Activated naive CD4-positive, alpha-beta T cell treated with anti-CD3 and anti-CD28 coated beads, Interleukin-2, amount 10 ng/mL, durations not matched to agents 7 days and 5 days (primary cell): Measurements from ENCODE around the gene CDYL2.

Experiments
- CTCF ChIA-PET: fragments of 350-600 bp; sonication (Branson Sonifier 250); formaldehyde crosslinking; loops from one replicate; lab custom pipeline; 2021; ENCODE audit warnings: antibody characterized with exemption; lab: Charles Lee
- DNase-seq: peaks from one replicate; pipeline ENCODE4 v3.0.0-alpha.2; 2020
- H3K27ac Mint-ChIP-seq: one replicate; pipeline ENCODE4 v1.8.0; 2021; ENCODE audit warnings: mild to moderate bottlenecking, moderate library complexity, mixed read lengths
- H3K27me3 Mint-ChIP-seq: one replicate; pipeline ENCODE4 v1.8.0; 2021; ENCODE audit warnings: mild to moderate bottlenecking, mixed read lengths
- H3K36me3 Mint-ChIP-seq: one replicate; pipeline ENCODE4 v1.8.0; 2021; ENCODE audit warnings: mixed read lengths
- H3K4me1 Mint-ChIP-seq: one replicate; pipeline ENCODE4 v1.8.0; 2021; ENCODE audit warnings: mixed read lengths
- H3K4me3 Mint-ChIP-seq: one replicate; pipeline ENCODE4 v1.8.0; 2021; ENCODE audit warnings: mild to moderate bottlenecking, moderate library complexity, mixed read lengths
- H3K9me3 Mint-ChIP-seq: one replicate; pipeline ENCODE4 v1.8.0; 2021; ENCODE audit warnings: mixed read lengths

The CDYL2 gene

DNA sequence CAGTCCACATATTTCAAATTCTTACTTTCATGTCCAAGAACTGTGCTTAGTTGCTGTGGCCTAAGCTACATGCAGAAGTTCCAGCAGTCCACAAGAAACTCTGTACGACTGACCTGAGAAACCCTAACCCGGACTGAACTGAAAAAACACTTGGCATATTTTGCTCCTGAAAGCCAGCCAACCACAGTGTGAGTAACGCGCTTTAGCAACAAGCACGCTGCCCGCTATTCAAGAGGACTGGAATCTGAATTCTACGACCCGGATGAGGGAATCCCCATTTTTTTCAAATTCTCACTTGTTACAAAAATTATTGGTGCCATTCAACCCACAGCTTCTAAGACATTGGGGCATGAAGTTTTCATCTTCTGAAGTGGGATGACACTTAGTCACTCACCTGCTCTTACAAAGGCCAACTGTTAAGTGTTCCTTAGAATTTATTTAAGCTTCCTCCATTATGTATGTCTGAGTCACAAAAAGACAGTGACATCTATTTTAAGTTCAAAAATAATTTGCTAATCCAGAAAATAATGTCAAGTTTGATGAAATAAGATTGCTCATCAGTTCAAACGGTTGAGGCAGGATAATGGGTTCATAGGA is 78.7 kb downstream of the CDYL2 start:
- H3K4me1 Mint-ChIP-seq: peaks cover 24% of the 10 kb centered on the region
- H3K27ac Mint-ChIP-seq: no peak overlapping the region
- H3K27me3 Mint-ChIP-seq: no peaks in the 10 kb centered on the region
- H3K36me3 Mint-ChIP-seq: peaks cover 15% of the 10 kb centered on the region
- no peak for DNase-seq
- H3K4me3 Mint-ChIP-seq: no peak overlapping the region
- peaks cover 16% of the 10 kb centered on the region for H3K9me3 Mint-ChIP-seq
- CTCF ChIA-PET: no interaction called here

DNA sequence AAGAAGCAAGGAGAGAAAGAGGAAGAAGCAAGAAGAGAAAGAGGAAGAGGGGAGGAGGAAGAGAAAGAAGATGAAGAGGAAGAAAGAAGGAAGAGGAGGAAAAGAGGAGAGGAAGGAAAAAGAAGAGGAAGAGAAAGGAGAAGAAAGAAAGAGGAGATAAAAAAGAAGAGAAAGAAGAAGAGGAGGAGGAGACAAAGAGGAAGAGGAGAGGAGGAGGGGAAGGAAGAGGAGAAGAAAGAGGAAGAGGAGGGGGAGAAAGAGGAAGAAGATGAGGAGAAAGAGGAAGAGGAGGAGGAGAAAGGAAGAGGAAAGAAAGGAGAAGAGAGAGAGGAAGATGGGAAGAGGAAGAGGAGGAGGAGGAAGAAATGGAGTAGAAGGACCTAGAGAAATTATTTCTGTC is 80.4 kb downstream of the CDYL2 start:
- Mint-ChIP-seq H3K4me3 (no peak overlapping the region), H3K4me1 (peaks cover 36% of the 10 kb centered on the region), H3K27me3 (no peaks in the 10 kb centered on the region), H3K9me3 (peaks cover 12% of the 10 kb centered on the region), H3K36me3 (peaks cover 15% of the 10 kb centered on the region), H3K27ac (no peak overlapping the region)
- CTCF ChIA-PET: no interaction called here
- DNase-seq: no peak

- H3K4me1 Mint-ChIP-seq: peaks cover 34% of the 10 kb centered on the region
- no peak for DNase-seq
- H3K4me3 Mint-ChIP-seq: no peak overlapping the region
- H3K36me3 Mint-ChIP-seq: peaks cover 15% of the 10 kb centered on the region
- CTCF ChIA-PET: interaction anchor here (0.8 kb wide), 1 partner anchor 198 kb away, joined by 3 read pairs; no protein-coding TSS in a partner anchor
- H3K9me3 Mint-ChIP-seq: peaks cover 12% of the 10 kb centered on the region
- H3K27ac Mint-ChIP-seq: no peak overlapping the region
- no peaks in the 10 kb centered on the region for H3K27me3 Mint-ChIP-seq
Measured at GRCh38 chr16:80723091-80723490, 81.3 kb downstream of the CDYL2 start.

- H3K9me3 Mint-ChIP-seq: peaks cover 10% of the 10 kb centered on the region
- peaks cover 9% of the 10 kb centered on the region for H3K36me3 Mint-ChIP-seq
- H3K4me1 Mint-ChIP-seq: peaks cover 16% of the 10 kb centered on the region
- no peaks in the 10 kb centered on the region for H3K27me3 Mint-ChIP-seq
- CTCF ChIA-PET: interaction anchor here (1.1 kb wide), 1 partner anchor 194 kb away, joined by 4 read pairs; no protein-coding TSS in a partner anchor
- H3K27ac Mint-ChIP-seq: no peak overlapping the region
- H3K4me3 Mint-ChIP-seq: no peak overlapping the region
- no peak for DNase-seq
Measured at GRCh38 chr16:80720804-80721371, 83.5 kb downstream of the CDYL2 start.

DNA sequence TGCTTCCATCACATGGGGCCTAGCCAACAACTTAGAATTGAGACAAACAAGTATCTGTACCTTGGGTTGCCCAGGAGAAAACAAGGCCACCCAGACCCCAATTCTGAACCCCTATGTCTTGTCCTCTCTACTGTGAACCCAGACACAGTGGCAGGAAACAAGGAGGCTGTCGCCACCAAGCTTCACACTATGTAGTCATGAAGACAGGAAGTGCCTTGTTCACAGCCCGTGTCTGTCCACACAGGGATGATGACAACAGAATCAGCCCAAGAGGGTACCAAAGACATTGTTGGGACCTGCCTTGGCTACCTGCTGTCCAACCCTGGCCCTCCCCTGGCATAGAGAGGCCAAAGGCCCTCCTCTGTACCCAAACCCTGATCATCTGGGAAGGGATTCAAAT is 84.8 kb downstream of the CDYL2 start:
- CTCF ChIA-PET: interaction anchor here (1.3 kb wide), 1 partner anchor 193 kb away, joined by 7 read pairs; no protein-coding TSS in a partner anchor
- H3K4me3 Mint-ChIP-seq: no peak overlapping the region
- H3K4me1 Mint-ChIP-seq: peaks cover 16% of the 10 kb centered on the region
- H3K36me3 Mint-ChIP-seq: peaks cover 6% of the 10 kb centered on the region
- no peak overlapping the region for H3K27ac Mint-ChIP-seq
- DNase-seq: peak; percentile 45
- no peaks in the 10 kb centered on the region for H3K27me3 Mint-ChIP-seq
- H3K9me3 Mint-ChIP-seq: peaks cover 7% of the 10 kb centered on the region

DNA sequence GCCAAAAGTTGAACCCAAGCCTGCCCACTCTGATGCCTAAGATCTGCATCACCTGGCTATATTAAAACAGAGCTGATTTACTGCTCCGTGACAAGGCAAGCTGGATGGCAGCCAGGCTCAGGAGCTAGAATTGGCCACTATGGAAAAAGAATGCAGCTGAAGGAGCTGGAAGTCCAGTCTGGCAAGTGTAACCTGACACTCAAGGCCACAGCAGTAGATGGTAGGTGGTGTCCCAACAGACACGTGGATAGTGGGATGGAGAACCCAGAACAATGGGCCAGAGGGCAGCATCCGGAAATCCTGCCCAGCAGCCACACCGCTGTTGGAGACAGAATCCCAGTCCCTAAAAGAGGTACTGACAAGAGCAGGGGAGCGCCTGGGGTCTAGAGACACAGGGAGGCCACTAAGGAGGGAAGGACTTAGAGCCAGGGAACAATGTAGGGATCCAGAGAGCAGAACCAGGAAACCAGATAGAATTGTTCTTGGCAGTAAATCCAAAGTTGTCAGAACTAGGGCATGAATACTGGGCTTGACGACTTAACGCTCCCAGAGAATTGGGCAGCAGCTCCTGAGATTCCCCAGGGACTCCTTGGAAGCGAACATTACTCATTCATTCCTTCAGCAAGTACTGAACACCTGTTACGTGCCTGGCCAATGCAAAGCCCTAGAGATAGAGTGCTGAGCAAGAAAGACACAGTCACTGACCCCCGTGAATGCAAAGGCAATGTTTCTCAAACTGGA is 85.7 kb downstream of the CDYL2 start:
- Mint-ChIP-seq H3K4me1 (peaks cover 14% of the 10 kb centered on the region), H3K27me3 (no peaks in the 10 kb centered on the region), H3K4me3 (no peak overlapping the region), H3K27ac (no peak overlapping the region), H3K36me3 (peaks cover 6% of the 10 kb centered on the region), H3K9me3 (peaks cover 7% of the 10 kb centered on the region)
- no peak for DNase-seq
- CTCF ChIA-PET: interaction anchor here (1.3 kb wide), 1 partner anchor 192 kb away, joined by 7 read pairs; no protein-coding TSS in a partner anchor

- CTCF ChIA-PET: no interaction called here
- Mint-ChIP-seq H3K36me3 (peaks cover 4% of the 10 kb centered on the region), H3K4me1 (peaks cover 14% of the 10 kb centered on the region), H3K4me3 (no peak overlapping the region), H3K27ac (no peak overlapping the region), H3K27me3 (no peaks in the 10 kb centered on the region), H3K9me3 (peaks cover 5% of the 10 kb centered on the region)
- no peak for DNase-seq
Measured at GRCh38 chr16:80717611-80718010, 86.8 kb downstream of the CDYL2 start.

- no peaks in the 10 kb centered on the region for H3K27me3 Mint-ChIP-seq
- no peaks in the 10 kb centered on the region for H3K36me3 Mint-ChIP-seq
- H3K9me3 Mint-ChIP-seq: no peaks in the 10 kb centered on the region
- no peak overlapping the region for H3K4me3 Mint-ChIP-seq
- CTCF ChIA-PET: no interaction called here
- H3K4me1 Mint-ChIP-seq: peaks cover 12% of the 10 kb centered on the region
- H3K27ac Mint-ChIP-seq: no peak overlapping the region
- no peak for DNase-seq
Measured at GRCh38 chr16:80716564-80717139, 87.7 kb downstream of the CDYL2 start.

- Mint-ChIP-seq H3K27ac (no peak overlapping the region), H3K4me3 (no peak overlapping the region), H3K4me1 (no peaks in the 10 kb centered on the region), H3K9me3 (no peaks in the 10 kb centered on the region), H3K27me3 (no peaks in the 10 kb centered on the region), H3K36me3 (peaks cover 2% of the 10 kb centered on the region)
- CTCF ChIA-PET: no interaction called here
- no peak for DNase-seq
Measured at GRCh38 chr16:80711406-80711805, 93.0 kb downstream of the CDYL2 start.

GRCh38 chr16:80710918-80711317 is 93.5 kb downstream of the CDYL2 start:
- H3K9me3 Mint-ChIP-seq: peaks cover 1% of the 10 kb centered on the region
- H3K4me1 Mint-ChIP-seq: no peaks in the 10 kb centered on the region
- H3K4me3 Mint-ChIP-seq: no peak overlapping the region
- CTCF ChIA-PET: no interaction called here
- peaks cover 5% of the 10 kb centered on the region for H3K36me3 Mint-ChIP-seq
- H3K27ac Mint-ChIP-seq: no peak overlapping the region
- H3K27me3 Mint-ChIP-seq: no peaks in the 10 kb centered on the region
- no peak for DNase-seq

- Mint-ChIP-seq H3K9me3 (peaks cover 4% of the 10 kb centered on the region), H3K36me3 (peaks cover 8% of the 10 kb centered on the region), H3K4me3 (no peak overlapping the region), H3K27ac (no peak overlapping the region), H3K27me3 (no peaks in the 10 kb centered on the region), H3K4me1 (no peaks in the 10 kb centered on the region)
- DNase-seq: no peak
- CTCF ChIA-PET: no interaction called here
Measured at GRCh38 chr16:80708823-80709222, 95.6 kb downstream of the CDYL2 start.

GRCh38 chr16:80707686-80708085 is 96.7 kb downstream of the CDYL2 start:
- no peak overlapping the region for H3K4me3 Mint-ChIP-seq
- no peaks in the 10 kb centered on the region for H3K27me3 Mint-ChIP-seq

DNA sequence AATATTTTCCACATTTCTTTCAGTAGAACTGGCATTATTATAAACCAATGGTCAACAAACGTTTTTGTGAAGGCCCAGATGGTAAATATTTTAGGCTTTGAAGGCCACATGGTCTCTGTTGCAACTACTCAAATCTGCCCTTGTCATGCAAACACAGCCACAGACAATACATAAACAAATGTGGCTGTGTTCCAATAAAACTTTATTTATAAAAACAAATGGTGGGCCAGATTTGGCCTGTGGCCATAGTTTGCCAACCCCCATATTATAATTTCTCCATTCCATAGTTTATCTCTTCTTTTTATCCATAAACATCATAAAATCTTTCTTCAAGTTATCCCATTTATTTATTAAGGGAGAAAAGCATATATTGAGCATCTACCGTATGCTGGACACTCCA is 98.8 kb downstream of the CDYL2 start:
- CTCF ChIA-PET: no interaction called here
- no peak for DNase-seq
- peaks cover 4% of the 10 kb centered on the region for H3K9me3 Mint-ChIP-seq
- no peak overlapping the region for H3K4me3 Mint-ChIP-seq
- no peak overlapping the region for H3K27ac Mint-ChIP-seq
- no peaks in the 10 kb centered on the region for H3K27me3 Mint-ChIP-seq
- peaks cover 5% of the 10 kb centered on the region for H3K4me1 Mint-ChIP-seq
- peaks cover 8% of the 10 kb centered on the region for H3K36me3 Mint-ChIP-seq

More at GRCh38 chr16:80707686-80708085, 96.7 kb downstream of the CDYL2 start:
- Mint-ChIP-seq H3K27ac (no peak overlapping the region), H3K36me3 (peaks cover 8% of the 10 kb centered on the region), H3K9me3 (peaks cover 4% of the 10 kb centered on the region), H3K4me1 (no peaks in the 10 kb centered on the region)
- CTCF ChIA-PET: no interaction called here
- DNase-seq: no peak

- no peak for DNase-seq
- CTCF ChIA-PET: no interaction called here
- Mint-ChIP-seq H3K9me3 (peaks cover 4% of the 10 kb centered on the region), H3K4me3 (no peak overlapping the region), H3K27me3 (no peaks in the 10 kb centered on the region), H3K27ac (no peak overlapping the region), H3K4me1 (peaks cover 5% of the 10 kb centered on the region), H3K36me3 (peaks cover 8% of the 10 kb centered on the region)
Measured at GRCh38 chr16:80704751-80705505, 99.5 kb downstream of the CDYL2 start.
